ENCODE data around the gene IL5. TPM values are rescaled to one million over a fixed set of nuclear protein-coding genes. Genes with fewer than 3 reads are reported as not detected.
A peak's percentile ranks its signal among the peaks of the same experiment; 100 is the strongest.

IL5 gene
- total and polyA plus RNA-seq, 2 of the 13 experiments (the other 11 are each of a cell fraction or from before 2014, with no cell fraction given), result not detected

GRCh38 chr5:132496191-132496630, 47.1 kb downstream of the IL5 start (continued):
- TF ChIP-seq PATZ1 (CRISPR knock-in tag; IDR thresholded peaks at IDR 0.05), result peak; percentile 36; the same call in 1 of the 2 replicates
- TF ChIP-seq KLF12 (CRISPR knock-in tag; IDR thresholded peaks at IDR 0.05; ENCODE audit: borderline replicate concordance), result peak; percentile 61; the same call in 1 of the 2 replicates
- no peak for TF ChIP-seq ZNF501 (CRISPR knock-in tag; IDR thresholded peaks at IDR 0.05)
- peak in 1 of 2 experiments; percentile 30; a peak in 1 of 4 replicates for TF ChIP-seq HMGXB4 (CRISPR knock-in tag; IDR thresholded peaks at IDR 0.05; ENCODE audit: borderline replicate concordance in 1 of 2, low read depth in 1 of 2)
- TF ChIP-seq HMGXB3 (CRISPR knock-in tag; IDR thresholded peaks at IDR 0.05; ENCODE audit: borderline replicate concordance), result 0 out of 2 replicates have a peak, but pooled peaks have one; percentile 26
- no peak for TF ChIP-seq RFXAP (CRISPR knock-in tag; IDR thresholded peaks at IDR 0.05; ENCODE audit: borderline replicate concordance)
- no peak for TF ChIP-seq YY1 (IDR thresholded peaks at IDR 0.05; ENCODE audit: insufficient read depth, insufficient replicate concordance, low read depth, low read length)
- no peak for TF ChIP-seq ZNF121 (CRISPR knock-in tag; IDR thresholded peaks at IDR 0.05)
- TF ChIP-seq GABPA (IDR thresholded peaks at IDR 0.05; ENCODE audit: low read depth, low read length), result no peak
- peak; percentile 53 for TF ChIP-seq GABPA (CRISPR knock-in tag; IDR thresholded peaks at IDR 0.05; ENCODE audit: low read depth)
- peak; percentile 20; the same call in 1 of the 2 replicates for TF ChIP-seq POLR2G (IDR thresholded peaks at IDR 0.05; ENCODE audit: low read depth, low read length)
- TF ChIP-seq GABPB1 (CRISPR knock-in tag; IDR thresholded peaks at IDR 0.05), result 0 out of 2 replicates have a peak, but pooled peaks have one; percentile 2
- 0 out of 4 replicates have a peak, but pooled peaks of 1 of the 2 experiments have one; percentile 34 for TF ChIP-seq POLR2A (IDR thresholded peaks at IDR 0.05; ENCODE audit: insufficient read depth in 1 of 2, low read depth in 2 of 2, low read length in 2 of 2)
- peak; percentile 48; the same call in 1 of the 2 replicates for TF ChIP-seq SAP130 (CRISPR knock-in tag; IDR thresholded peaks at IDR 0.05; ENCODE audit: low read depth)
- peak; percentile 13; the same call in 1 of the 2 replicates for TF ChIP-seq TFDP1 (CRISPR knock-in tag; IDR thresholded peaks at IDR 0.05; ENCODE audit: borderline replicate concordance)
- TF ChIP-seq KDM5B (CRISPR knock-in tag; IDR thresholded peaks at IDR 0.05; ENCODE audit: borderline replicate concordance), result no peak
- TF ChIP-seq NR2C2 (CRISPR knock-in tag; IDR thresholded peaks at IDR 0.05; ENCODE audit: borderline replicate concordance), result peak; percentile 67
- peak; percentile 82 for TF ChIP-seq RCOR2 (CRISPR knock-in tag; IDR thresholded peaks at IDR 0.05)
- no peak for TF ChIP-seq MAX (IDR thresholded peaks at IDR 0.05)
- TF ChIP-seq ZFY (CRISPR knock-in tag; IDR thresholded peaks at IDR 0.05), result 0 out of 2 replicates have a peak, but pooled peaks have one; percentile 6

Data from HepG2 (cell line).